ENCODE data around the gene IL4I1. TPM values are rescaled to one million over a fixed set of nuclear protein-coding genes. Genes with fewer than 3 reads are reported as not detected.

Gene IL4I1
- total and polyA plus RNA-seq, 2 of the 8 experiments (the other 6 are each of a cell fraction or from before 2014, with no cell fraction given): 0.41 to 0.76 TPM

DNA sequence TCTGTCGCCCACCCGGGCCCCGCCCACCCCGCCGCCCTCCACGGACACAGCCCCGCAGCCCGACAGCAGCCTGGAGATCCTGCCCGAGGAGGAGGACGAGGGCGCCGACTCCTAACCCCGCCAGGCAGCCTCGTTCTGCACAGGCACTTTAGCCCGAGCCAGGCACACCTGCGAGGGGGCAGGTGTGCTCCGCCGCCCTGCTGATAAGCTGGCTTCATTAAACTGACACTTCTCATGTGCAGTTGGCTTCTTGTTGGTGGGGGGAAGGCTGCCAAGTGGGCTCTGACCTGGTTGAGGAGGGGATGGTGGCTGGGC lies 8.2 kb downstream of the IL4I1 start:
- Histone ChIP-seq H3K56ac (replicated peaks; ENCODE audit: insufficient read length, low read depth, low read length) (no peak overlapping the region), H3K4me2 (ENCODE audit: insufficient read depth in 1 of 2, low read depth in 2 of 2, low read length in 2 of 2) (no peak overlapping the region), H3K9me3 (ENCODE audit: insufficient read depth in 2 of 2, low read depth in 1 of 2, low read length in 1 of 2) (peaks cover 0 to 10% of the 10 kb centered on the region in 2 experiments; a peak in 3 of 4 replicates), H3K79me2 (ENCODE audit: control insufficient read depth in 1 of 2, insufficient read depth in 2 of 2, low read length in 2 of 2) (no peaks in the 10 kb centered on the region), H2BK5ac (ENCODE audit: low read depth, low read length) (no peak overlapping the region), H4K20me1 (replicated peaks in 1 of 2; ENCODE audit: control insufficient read depth in 1 of 2, insufficient read depth in 2 of 2, low read length in 2 of 2) (peaks cover 0 to 7% of the 10 kb centered on the region in 2 experiments), H3K79me1 (ENCODE audit: low read depth, low read length) (no peaks in the 10 kb centered on the region), H3K4me1 (replicated peaks in 1 of 4; ENCODE audit: control insufficient read depth in 3 of 4, insufficient read depth in 4 of 4, low read length in 3 of 4) (peaks cover 0 to 10% (median 8%) of the 10 kb centered on the region in 4 experiments; a peak in 5 of 7 replicates), H2BK120ac (replicated peaks; ENCODE audit: low read depth, low read length) (no peak overlapping the region), H2BK12ac (ENCODE audit: low read depth, low read length) (no peak overlapping the region), H3K4ac (replicated peaks; ENCODE audit: insufficient read length, low read depth, low read length) (no peak overlapping the region), H3K4me3 (ENCODE audit: extremely low read depth in 1 of 4, insufficient read depth in 2 of 4, low read depth in 3 of 4, low read length in 4 of 4) (no peak overlapping the region), H3K23ac (ENCODE audit: insufficient read length) (no peak overlapping the region), H3K9ac (replicated peaks in 1 of 4; ENCODE audit: extremely low read depth in 1 of 4, low read depth in 3 of 4, low read length in 3 of 4) (no peak overlapping the region), H3K14ac (ENCODE audit: insufficient read length) (no peak overlapping the region), H2AK5ac (ENCODE audit: low read depth, low read length) (no peak overlapping the region), H4K5ac (ENCODE audit: insufficient read length, low read depth, low read length) (no peak overlapping the region), H3K23me2 (ENCODE audit: low read depth, low read length) (peaks cover 2% of the 10 kb centered on the region; the same call in 1 of the 2 replicates), H3K27me3 (replicated peaks in 1 of 4; ENCODE audit: control insufficient read depth in 3 of 4, extremely low read depth in 1 of 4, insufficient read depth in 3 of 4, low read length in 3 of 4) (peaks cover 0 to 11% (median 6%) of the 10 kb centered on the region in 4 experiments; a peak in 4 of 7 replicates), H3K36me3 (ENCODE audit: control insufficient read depth in 2 of 4, insufficient read depth in 4 of 4, low read length in 3 of 4) (peaks cover 6 to 25% (median 12%) of the 10 kb centered on the region in 4 experiments; a peak in 7 of 8 replicates), H4K8ac (ENCODE audit: extremely low read depth, insufficient read depth, low read length) (no peak overlapping the region), H2BK15ac (ENCODE audit: low read length) (no peak overlapping the region), H3K18ac (ENCODE audit: extremely low read depth, low read length) (no peak overlapping the region), H3K27ac (ENCODE audit: low read depth, low read length) (no peak overlapping the region), H4K91ac (replicated peaks; ENCODE audit: insufficient read length, low read length) (no peak overlapping the region), H2AFZ (ENCODE audit: low read length) (no peak overlapping the region), H2BK20ac (ENCODE audit: low read length) (no peak overlapping the region)
- WGBS, 2 experiments (ENCODE audit: extremely low coverage in 1 of 2, insufficient coverage in 1 of 2, insufficient read length in 1 of 2, insufficient replicate concordance in 2 of 2, low coverage in 1 of 2, low lambda C conversion rate in 2 of 2, missing lambda C conversion rate in 1 of 2): 98% methylated on average over 12 of the region's 18 CpGs; no CpG with 5 or more reads in 1 of the 2 experiments
- no peak for TF ChIP-seq RBBP5 (IDR thresholded peaks at IDR 0.05; ENCODE audit: borderline replicate concordance, low read depth, low read length)
- TF ChIP-seq TBP (IDR thresholded peaks at IDR 0.05; ENCODE audit: low read depth, low read length): no peak
- DNase-seq (ENCODE audit: low read depth in 1 of 2, low spot score in 2 of 2) (no peak), FAIRE-seq (no peak)
- POLR2A ChIA-PET (ENCODE audit: partially characterized antibody): interaction anchor here (0.9 to 9.5 kb wide), 6 partner anchors 9 to 212 kb away, joined by 3 to 82 read pairs (median 12); partner anchors contain the start of genes AKT1S1, ATF5, NUP62 and TBC1D17
- CTCF ChIA-PET (ENCODE audit: partially characterized antibody): interaction anchor here (0.5 to 1.3 kb wide), 4 partner anchors 12 to 31 kb away, joined by 3 to 5 read pairs (median 3); no protein-coding TSS in a partner anchor

All from H1 (cell line).